Endodermal cell (in vitro differentiated cells): ENCODE data around the gene MAGI3. TPM values are rescaled to one million over a fixed set of nuclear protein-coding genes. Genes with fewer than 3 reads are reported as not detected.
A peak's percentile ranks its signal among the peaks of the same experiment; 100 is the strongest.

ENCODE experiments used
- DNase-seq: peaks from one replicate; pipeline ENCODE4 v3.0.0-alpha.2; 2017
- H3K27ac ChIP-seq: 2 replicates; pipeline ENCODE4 v1.5.1; 2013; ENCODE audit warnings: mild to moderate bottlenecking, low read depth, low read length, moderate library complexity
- H3K27me3 ChIP-seq: 2 replicates; pipeline ENCODE4 v1.6.1; 2013; ENCODE audit warnings: mild to moderate bottlenecking, low read length, moderate library complexity; ENCODE audit not compliant: insufficient read depth, control insufficient read depth, poor library complexity, severe bottlenecking
- H3K36me3 ChIP-seq: 2 replicates; pipeline ENCODE4 v1.7.0; 2013; ENCODE audit warnings: mild to moderate bottlenecking, low read length, moderate library complexity; ENCODE audit not compliant: control insufficient read depth, insufficient read depth
- H3K4me1 ChIP-seq: one replicate; pipeline ENCODE4 v1.7.0; 2013; ENCODE audit warnings: low read length; ENCODE audit not compliant: control insufficient read depth, insufficient read depth
- H3K4me3 ChIP-seq: 2 replicates; pipeline ENCODE4 v1.5.1; 2013; ENCODE audit warnings: mild to moderate bottlenecking, low read length, moderate library complexity
- H3K9ac ChIP-seq: 2 replicates; pipeline ENCODE4 v1.6.1; 2013; ENCODE audit warnings: mild to moderate bottlenecking, low read length, moderate library complexity; ENCODE audit not compliant: poor library complexity, severe bottlenecking; ENCODE audit errors: extremely low read depth
- H3K9me3 ChIP-seq: 2 replicates; pipeline ENCODE4 v1.6.1; 2013; ENCODE audit warnings: mild to moderate bottlenecking, low read length, moderate library complexity; ENCODE audit not compliant: control insufficient read depth
- H3K27ac Mint-ChIP-seq: 2 replicates; pipeline ENCODE4 v1.8.0; 2020; ENCODE audit warnings: mixed read lengths
- H3K27me3 Mint-ChIP-seq: 2 replicates; pipeline ENCODE4 v1.8.0; 2021; ENCODE audit warnings: mild to moderate bottlenecking, mixed read lengths; ENCODE audit not compliant: insufficient read depth
- H3K36me3 Mint-ChIP-seq: 2 replicates; pipeline ENCODE4 v1.8.0; 2020; ENCODE audit warnings: low read depth, mixed read lengths
- H3K4me1 Mint-ChIP-seq: 2 replicates; pipeline ENCODE4 v1.8.0; 2020; ENCODE audit warnings: mixed read lengths
- H3K4me3 Mint-ChIP-seq: 2 replicates; pipeline ENCODE4 v1.8.0; 2020; ENCODE audit warnings: mild to moderate bottlenecking, moderate library complexity, mixed read lengths
- H3K9me3 Mint-ChIP-seq: 2 replicates; pipeline ENCODE4 v1.8.0; 2020; ENCODE audit warnings: mild to moderate bottlenecking, mixed read lengths
- CTCF ChIP-seq: fragments of 200-600 bp; sonication (generic); conservative IDR thresholded peaks from 2 replicates; pipeline ENCODE4 v1.5.0; 2021; ENCODE audit warnings: antibody characterized with exemption, mild to moderate bottlenecking
- WGBS, 2 experiments: methylation state at CpG; one replicate each; pipeline versions ENCODE4 v1.1.5 to v1.1.7; 2013; ENCODE audit warnings: missing lambda C conversion rate in 2 of 2, mixed read lengths in 1 of 2; ENCODE audit not compliant: insufficient coverage in 1 of 2, insufficient read length in 1 of 2; 5-methylcytosine and 5-hydroxymethylcytosine counted together
- total RNA-seq, 2 donors: library from RNA; stranded (reverse); fragmentation: NEBNext Ultra II Directional in 1 of 2; extraction: Animal tissue kit (Norgen Biotek cat#: 25700) in 1 of 2; gene quantifications; 2 replicates in 1 of 2; 3 replicates in 1 of 2; pipeline ENCODE4 v1.2.1, GENCODE V29; 2021

The MAGI3 gene
- total RNA-seq, 2 donors from 2014 or later = 27.1 to 27.4 TPM

- no peak overlapping the region for H3K27ac Mint-ChIP-seq
- H3K27me3 ChIP-seq = no peaks in the 10 kb centered on the region
- peaks cover 16% of the 10 kb centered on the region for H3K36me3 Mint-ChIP-seq
- no peak overlapping the region for H3K9ac ChIP-seq
- H3K4me1 ChIP-seq = no peaks in the 10 kb centered on the region
- peaks cover 34% of the 10 kb centered on the region for H3K9me3 ChIP-seq
- H3K4me3 ChIP-seq = no peak overlapping the region
- no peak overlapping the region for H3K4me3 Mint-ChIP-seq
- H3K9me3 Mint-ChIP-seq = peaks cover 22% of the 10 kb centered on the region
- no peak for DNase-seq
- no peaks in the 10 kb centered on the region for H3K4me1 Mint-ChIP-seq
- no peaks in the 10 kb centered on the region for H3K27me3 Mint-ChIP-seq
- H3K27ac ChIP-seq = no peak overlapping the region
- H3K36me3 ChIP-seq = peaks cover 27% of the 10 kb centered on the region
- TF ChIP-seq CTCF = no peak
These were observed 214.8 kb downstream of the MAGI3 start for GRCh38 chr1:113605146-113605545.

- no peak overlapping the region for H3K27ac Mint-ChIP-seq
- H3K9me3 ChIP-seq = peaks cover 37% of the 10 kb centered on the region
- no peaks in the 10 kb centered on the region for H3K4me1 ChIP-seq
- DNase-seq = no peak
- H3K27ac ChIP-seq = peak overlapping the region; percentile 1
- H3K4me1 Mint-ChIP-seq = no peaks in the 10 kb centered on the region
- no peaks in the 10 kb centered on the region for H3K27me3 ChIP-seq
- no peak for TF ChIP-seq CTCF
- no peaks in the 10 kb centered on the region for H3K27me3 Mint-ChIP-seq
- H3K36me3 Mint-ChIP-seq = peaks cover 35% of the 10 kb centered on the region
- peaks cover 30% of the 10 kb centered on the region for H3K9me3 Mint-ChIP-seq
- no peak overlapping the region for H3K4me3 ChIP-seq
- H3K9ac ChIP-seq = no peak overlapping the region
- 81 to 82% methylated on average over 2 to 3 of the region's 3 CpGs for WGBS, 2 experiments
- H3K4me3 Mint-ChIP-seq = no peak overlapping the region
- H3K36me3 ChIP-seq = peaks cover 48% of the 10 kb centered on the region
These were observed 218.1 kb downstream of the MAGI3 start for GRCh38 chr1:113608399-113608798.

- no peaks in the 10 kb centered on the region for H3K27me3 ChIP-seq
- WGBS, 2 experiments = 96 to 97% methylated on average over 4 to 5 of the region's 5 CpGs
- peaks cover 28% of the 10 kb centered on the region for H3K9me3 ChIP-seq
- no peak overlapping the region for H3K9ac ChIP-seq
- DNase-seq = no peak
- Mint-ChIP-seq H3K36me3 (peaks cover 31% of the 10 kb centered on the region), H3K27me3 (no peaks in the 10 kb centered on the region), H3K4me1 (peaks cover 2% of the 10 kb centered on the region), H3K9me3 (peaks cover 21% of the 10 kb centered on the region), H3K27ac (no peak overlapping the region), H3K4me3 (no peak overlapping the region)
- peaks cover 63% of the 10 kb centered on the region for H3K36me3 ChIP-seq
- H3K27ac ChIP-seq = no peak overlapping the region
- no peaks in the 10 kb centered on the region for H3K4me1 ChIP-seq
- no peak for TF ChIP-seq CTCF
- H3K4me3 ChIP-seq = peak overlapping the region; percentile 64
These were observed 220.1 kb downstream of the MAGI3 start for GRCh38 chr1:113610372-113610771.
